Measurements from ENCODE around the gene DGKA. TPM values are rescaled to one million over a fixed set of nuclear protein-coding genes. Genes with fewer than 3 reads are reported as not detected.

The DGKA gene
- total and polyA plus RNA-seq, 2 of the 13 experiments (the other 11 are each of a cell fraction or from before 2014, with no cell fraction given), result 2.4 to 5.4 TPM

DNA sequence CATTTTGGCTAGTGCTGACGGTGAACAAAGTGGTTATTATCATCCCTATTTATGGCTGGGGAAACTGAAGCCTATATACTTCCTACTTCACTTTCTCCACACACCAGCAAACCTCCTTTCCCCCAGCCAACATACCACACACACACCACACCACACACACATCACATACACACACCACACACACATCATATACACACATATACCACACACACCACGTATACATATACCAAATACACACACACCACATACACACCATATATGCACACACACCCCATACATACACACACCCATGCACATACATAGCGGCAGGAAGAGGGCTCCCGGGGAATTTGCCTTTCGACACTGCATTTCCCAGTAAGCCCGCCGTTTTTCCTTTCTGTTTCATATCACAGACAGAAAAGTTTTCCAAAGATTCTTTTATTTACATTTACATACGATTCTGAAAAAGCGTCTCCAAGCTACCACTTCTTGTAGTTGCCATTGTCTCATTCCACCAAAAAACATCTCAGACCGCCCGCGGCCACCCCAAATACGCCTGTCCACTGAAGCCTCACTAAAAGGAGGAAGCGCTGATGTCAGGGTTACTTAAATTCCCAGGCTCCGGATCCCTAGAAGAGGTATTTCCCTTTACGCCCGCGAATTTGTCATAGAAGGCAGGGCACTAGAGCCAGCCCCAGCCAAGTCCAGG, 42.1 kb downstream of the DGKA start (continued):
- TF ChIP-seq, protein P1, sequence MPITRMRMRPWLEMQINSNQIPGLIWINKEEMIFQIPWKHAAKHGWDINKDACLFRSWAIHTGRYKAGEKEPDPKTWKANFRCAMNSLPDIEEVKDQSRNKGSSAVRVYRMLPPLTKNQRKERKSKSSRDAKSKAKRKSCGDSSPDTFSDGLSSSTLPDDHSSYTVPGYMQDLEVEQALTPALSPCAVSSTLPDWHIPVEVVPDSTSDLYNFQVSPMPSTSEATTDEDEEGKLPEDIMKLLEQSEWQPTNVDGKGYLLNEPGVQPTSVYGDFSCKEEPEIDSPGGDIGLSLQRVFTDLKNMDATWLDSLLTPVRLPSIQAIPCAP (CRISPR knock-in tag; IDR thresholded peaks at IDR 0.05; ENCODE audit: low read depth), result no peak
- TF ChIP-seq KLF12 (CRISPR knock-in tag; IDR thresholded peaks at IDR 0.05; ENCODE audit: borderline replicate concordance) (no peak), ZNF549 (CRISPR knock-in tag; IDR thresholded peaks at IDR 0.05) (no peak), ZNF691 (CRISPR knock-in tag; IDR thresholded peaks at IDR 0.05; ENCODE audit: borderline replicate concordance, low read depth) (no peak), CTCF (CRISPR knock-in tag; IDR thresholded peaks at IDR 0.05) (no peak), KDM4B (CRISPR knock-in tag; IDR thresholded peaks at IDR 0.05) (0 out of 2 replicates have a peak, but pooled peaks have one; percentile 21), MNT (IDR thresholded peaks at IDR 0.05) (no peak), NR2F1 (CRISPR knock-in tag; IDR thresholded peaks at IDR 0.05) (no peak), ZFP36L1 (CRISPR knock-in tag; IDR thresholded peaks at IDR 0.05) (no peak), MTA1 (CRISPR knock-in tag; IDR thresholded peaks at IDR 0.05; ENCODE audit: borderline replicate concordance) (no peak), MED13 (CRISPR knock-in tag; IDR thresholded peaks at IDR 0.05) (no peak), NFE2 (CRISPR knock-in tag; IDR thresholded peaks at IDR 0.05) (no peak), ZNF503 (CRISPR knock-in tag; IDR thresholded peaks at IDR 0.05) (0 out of 2 replicates have a peak, but pooled peaks have one; percentile 6)
- TF ChIP-seq, protein P2, sequence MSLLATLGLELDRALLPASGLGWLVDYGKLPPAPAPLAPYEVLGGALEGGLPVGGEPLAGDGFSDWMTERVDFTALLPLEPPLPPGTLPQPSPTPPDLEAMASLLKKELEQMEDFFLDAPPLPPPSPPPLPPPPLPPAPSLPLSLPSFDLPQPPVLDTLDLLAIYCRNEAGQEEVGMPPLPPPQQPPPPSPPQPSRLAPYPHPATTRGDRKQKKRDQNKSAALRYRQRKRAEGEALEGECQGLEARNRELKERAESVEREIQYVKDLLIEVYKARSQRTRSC (CRISPR knock-in tag; IDR thresholded peaks at IDR 0.05; ENCODE audit: low read depth), result no peak
- TF ChIP-seq, protein P3, sequence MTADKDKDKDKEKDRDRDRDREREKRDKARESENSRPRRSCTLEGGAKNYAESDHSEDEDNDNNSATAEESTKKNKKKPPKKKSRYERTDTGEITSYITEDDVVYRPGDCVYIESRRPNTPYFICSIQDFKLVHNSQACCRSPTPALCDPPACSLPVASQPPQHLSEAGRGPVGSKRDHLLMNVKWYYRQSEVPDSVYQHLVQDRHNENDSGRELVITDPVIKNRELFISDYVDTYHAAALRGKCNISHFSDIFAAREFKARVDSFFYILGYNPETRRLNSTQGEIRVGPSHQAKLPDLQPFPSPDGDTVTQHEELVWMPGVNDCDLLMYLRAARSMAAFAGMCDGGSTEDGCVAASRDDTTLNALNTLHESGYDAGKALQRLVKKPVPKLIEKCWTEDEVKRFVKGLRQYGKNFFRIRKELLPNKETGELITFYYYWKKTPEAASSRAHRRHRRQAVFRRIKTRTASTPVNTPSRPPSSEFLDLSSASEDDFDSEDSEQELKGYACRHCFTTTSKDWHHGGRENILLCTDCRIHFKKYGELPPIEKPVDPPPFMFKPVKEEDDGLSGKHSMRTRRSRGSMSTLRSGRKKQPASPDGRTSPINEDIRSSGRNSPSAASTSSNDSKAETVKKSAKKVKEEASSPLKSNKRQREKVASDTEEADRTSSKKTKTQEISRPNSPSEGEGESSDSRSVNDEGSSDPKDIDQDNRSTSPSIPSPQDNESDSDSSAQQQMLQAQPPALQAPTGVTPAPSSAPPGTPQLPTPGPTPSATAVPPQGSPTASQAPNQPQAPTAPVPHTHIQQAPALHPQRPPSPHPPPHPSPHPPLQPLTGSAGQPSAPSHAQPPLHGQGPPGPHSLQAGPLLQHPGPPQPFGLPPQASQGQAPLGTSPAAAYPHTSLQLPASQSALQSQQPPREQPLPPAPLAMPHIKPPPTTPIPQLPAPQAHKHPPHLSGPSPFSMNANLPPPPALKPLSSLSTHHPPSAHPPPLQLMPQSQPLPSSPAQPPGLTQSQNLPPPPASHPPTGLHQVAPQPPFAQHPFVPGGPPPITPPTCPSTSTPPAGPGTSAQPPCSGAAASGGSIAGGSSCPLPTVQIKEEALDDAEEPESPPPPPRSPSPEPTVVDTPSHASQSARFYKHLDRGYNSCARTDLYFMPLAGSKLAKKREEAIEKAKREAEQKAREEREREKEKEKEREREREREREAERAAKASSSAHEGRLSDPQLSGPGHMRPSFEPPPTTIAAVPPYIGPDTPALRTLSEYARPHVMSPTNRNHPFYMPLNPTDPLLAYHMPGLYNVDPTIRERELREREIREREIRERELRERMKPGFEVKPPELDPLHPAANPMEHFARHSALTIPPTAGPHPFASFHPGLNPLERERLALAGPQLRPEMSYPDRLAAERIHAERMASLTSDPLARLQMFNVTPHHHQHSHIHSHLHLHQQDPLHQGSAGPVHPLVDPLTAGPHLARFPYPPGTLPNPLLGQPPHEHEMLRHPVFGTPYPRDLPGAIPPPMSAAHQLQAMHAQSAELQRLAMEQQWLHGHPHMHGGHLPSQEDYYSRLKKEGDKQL (CRISPR knock-in tag; IDR thresholded peaks at IDR 0.05; ENCODE audit: low read depth), result no peak
